ENCODE data around the gene MAIP1.

Gene MAIP1

GRCh38 chr2:199972088-199972626, 16.8 kb downstream of the MAIP1 start:
- Histone ChIP-seq H3K9me3 (ENCODE audit: control insufficient read depth, low read length) (no peaks in the 10 kb centered on the region), H3K36me3 (ENCODE audit: control insufficient read depth, insufficient read depth, low read length) (no peaks in the 10 kb centered on the region), H3K4me1 (ENCODE audit: control insufficient read depth, insufficient read depth, low read length) (no peaks in the 10 kb centered on the region), H3K27me3 (ENCODE audit: control insufficient read depth, insufficient read depth, low read length, poor library complexity, severe bottlenecking) (no peaks in the 10 kb centered on the region), H3K4me3 (ENCODE audit: insufficient read depth, low read depth, low read length) (no peak overlapping the region), H3K27ac (ENCODE audit: insufficient read depth, low read depth, low read length, poor library complexity, severe bottlenecking) (no peak overlapping the region)
- WGBS, 2 experiments: 86 to 93% methylated on average over 5 to 6 of the region's 6 CpGs

GRCh38 chr2:199973703-199974102, 18.3 kb downstream of the MAIP1 start:
- Histone ChIP-seq H3K4me1 (ENCODE audit: control insufficient read depth, insufficient read depth, low read length) (no peaks in the 10 kb centered on the region), H3K27ac (ENCODE audit: insufficient read depth, low read depth, low read length, poor library complexity, severe bottlenecking) (no peak overlapping the region), H3K4me3 (ENCODE audit: insufficient read depth, low read depth, low read length) (no peak overlapping the region), H3K36me3 (ENCODE audit: control insufficient read depth, insufficient read depth, low read length) (no peaks in the 10 kb centered on the region), H3K9me3 (ENCODE audit: control insufficient read depth, low read length) (no peaks in the 10 kb centered on the region), H3K27me3 (ENCODE audit: control insufficient read depth, insufficient read depth, low read length, poor library complexity, severe bottlenecking) (no peaks in the 10 kb centered on the region)
- 31 to 40% methylated on average over 2 of the region's 2 CpGs for WGBS, 2 experiments

GRCh38 chr2:199975273-199975895, 20.0 kb downstream of the MAIP1 start:
- no peaks in the 10 kb centered on the region for H3K36me3 ChIP-seq (ENCODE audit: control insufficient read depth, insufficient read depth, low read length)
- peaks cover 3% of the 10 kb centered on the region for H3K4me1 ChIP-seq (ENCODE audit: control insufficient read depth, insufficient read depth, low read length)
- no peak overlapping the region for H3K27ac ChIP-seq (ENCODE audit: insufficient read depth, low read depth, low read length, poor library complexity, severe bottlenecking)
- WGBS, 2 experiments: 90 to 94% methylated on average over 3 of the region's 3 CpGs
- H3K4me3 ChIP-seq (ENCODE audit: insufficient read depth, low read depth, low read length): no peak overlapping the region
- no peaks in the 10 kb centered on the region for H3K9me3 ChIP-seq (ENCODE audit: control insufficient read depth, low read length)
- no peaks in the 10 kb centered on the region for H3K27me3 ChIP-seq (ENCODE audit: control insufficient read depth, insufficient read depth, low read length, poor library complexity, severe bottlenecking)

- Histone ChIP-seq H3K36me3 (ENCODE audit: control insufficient read depth, insufficient read depth, low read length) (no peaks in the 10 kb centered on the region), H3K9me3 (ENCODE audit: control insufficient read depth, low read length) (no peaks in the 10 kb centered on the region), H3K4me3 (ENCODE audit: insufficient read depth, low read depth, low read length) (no peak overlapping the region), H3K27me3 (ENCODE audit: control insufficient read depth, insufficient read depth, low read length, poor library complexity, severe bottlenecking) (no peaks in the 10 kb centered on the region), H3K27ac (ENCODE audit: insufficient read depth, low read depth, low read length, poor library complexity, severe bottlenecking) (no peak overlapping the region), H3K4me1 (ENCODE audit: control insufficient read depth, insufficient read depth, low read length) (peaks cover 8% of the 10 kb centered on the region)
Measured at GRCh38 chr2:199977984-199978415, 22.6 kb downstream of the MAIP1 start.

GRCh38 chr2:199979398-199979797, 24.0 kb downstream of the MAIP1 start:
- Histone ChIP-seq H3K4me1 (ENCODE audit: control insufficient read depth, insufficient read depth, low read length) (peaks cover 8% of the 10 kb centered on the region), H3K27me3 (ENCODE audit: control insufficient read depth, insufficient read depth, low read length, poor library complexity, severe bottlenecking) (no peaks in the 10 kb centered on the region), H3K4me3 (ENCODE audit: insufficient read depth, low read depth, low read length) (no peak overlapping the region), H3K9me3 (ENCODE audit: control insufficient read depth, low read length) (no peaks in the 10 kb centered on the region), H3K36me3 (ENCODE audit: control insufficient read depth, insufficient read depth, low read length) (no peaks in the 10 kb centered on the region), H3K27ac (ENCODE audit: insufficient read depth, low read depth, low read length, poor library complexity, severe bottlenecking) (no peak overlapping the region)
- 94 to 96% methylated on average over 4 to 5 of the region's 5 CpGs for WGBS, 2 experiments

DNA sequence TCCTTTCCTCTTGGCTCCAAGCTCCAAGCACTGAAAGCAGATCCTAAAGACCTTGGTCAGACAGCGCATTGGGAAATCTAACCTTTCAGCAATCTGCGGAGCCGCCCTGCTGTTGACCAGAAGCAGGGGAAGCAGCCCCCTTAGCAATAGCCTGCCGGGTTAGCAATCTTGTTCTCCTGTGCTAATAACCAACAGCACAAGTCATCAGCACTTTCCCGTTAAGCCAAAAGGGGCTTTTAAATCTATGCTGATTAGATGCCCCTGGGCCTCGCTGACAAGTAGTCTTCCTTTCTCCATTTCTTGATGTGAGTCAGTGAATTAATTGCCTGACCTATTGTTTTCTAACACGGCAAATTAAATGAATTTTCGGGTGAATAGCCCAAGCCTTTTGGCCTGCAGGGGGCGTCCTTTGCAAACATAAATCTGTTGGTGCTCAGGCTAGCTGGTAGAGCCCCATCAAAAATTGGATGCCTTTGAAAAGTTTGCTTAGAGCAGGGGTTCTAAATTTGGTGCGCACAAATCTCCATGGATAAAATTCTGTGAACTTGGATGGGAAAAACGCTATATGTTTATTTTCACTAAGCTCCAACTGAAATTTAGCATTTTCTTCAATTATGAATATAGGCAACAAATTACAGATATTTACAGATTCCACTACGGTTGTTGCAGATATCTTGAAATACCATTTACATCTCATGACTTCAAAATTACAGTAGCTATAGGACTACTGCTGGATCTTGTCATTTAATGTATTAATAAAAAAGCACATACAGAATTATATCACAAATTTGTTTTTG, 24.6 kb downstream of the MAIP1 start:
- Histone ChIP-seq H3K27ac (ENCODE audit: insufficient read depth, low read depth, low read length, poor library complexity, severe bottlenecking) (no peak overlapping the region), H3K4me3 (ENCODE audit: insufficient read depth, low read depth, low read length) (no peak overlapping the region), H3K36me3 (ENCODE audit: control insufficient read depth, insufficient read depth, low read length) (no peaks in the 10 kb centered on the region), H3K4me1 (ENCODE audit: control insufficient read depth, insufficient read depth, low read length) (peaks cover 8% of the 10 kb centered on the region), H3K27me3 (ENCODE audit: control insufficient read depth, insufficient read depth, low read length, poor library complexity, severe bottlenecking) (no peaks in the 10 kb centered on the region), H3K9me3 (ENCODE audit: control insufficient read depth, low read length) (no peaks in the 10 kb centered on the region)
- WGBS, 2 experiments: 16 to 19% methylated on average over 12 of the region's 12 CpGs

DNA sequence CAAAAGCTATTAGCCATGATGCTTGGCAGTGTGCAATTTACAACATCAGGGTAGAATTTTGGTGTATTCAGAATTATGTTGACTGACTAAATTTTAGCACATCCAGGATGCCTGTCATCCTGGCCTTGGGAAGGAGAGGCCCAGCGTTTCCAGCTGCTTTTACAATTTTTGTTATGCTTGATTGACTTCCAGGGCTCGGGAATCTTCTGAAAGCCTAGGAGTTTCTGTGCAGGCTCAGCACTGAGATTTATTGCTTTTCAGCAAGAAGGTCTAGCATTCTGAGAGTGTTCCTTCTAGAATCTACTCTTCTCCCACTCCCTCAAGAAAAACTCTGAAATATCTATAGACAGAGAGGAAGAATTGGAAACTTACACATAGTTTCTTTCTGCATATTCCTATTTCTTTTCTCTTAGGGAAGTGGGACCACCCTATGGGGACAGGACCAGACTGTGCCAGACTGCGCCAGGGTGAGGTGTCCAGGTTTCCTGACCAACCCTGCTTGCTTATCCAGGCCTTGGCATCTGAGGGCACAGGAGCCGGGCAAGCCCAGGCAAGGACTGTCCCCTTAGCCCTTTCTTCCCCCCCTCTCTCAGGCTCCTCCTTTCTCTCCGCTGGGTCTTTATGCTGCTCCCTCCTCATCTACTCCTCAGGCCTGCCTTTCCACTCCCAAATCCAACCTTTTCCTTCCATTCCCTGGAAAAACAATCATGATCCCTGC, 26.9 kb downstream of the MAIP1 start:
- Histone ChIP-seq H3K36me3 (ENCODE audit: control insufficient read depth, insufficient read depth, low read length) (no peaks in the 10 kb centered on the region), H3K4me3 (ENCODE audit: insufficient read depth, low read depth, low read length) (no peak overlapping the region), H3K27me3 (ENCODE audit: control insufficient read depth, insufficient read depth, low read length, poor library complexity, severe bottlenecking) (no peaks in the 10 kb centered on the region), H3K9me3 (ENCODE audit: control insufficient read depth, low read length) (no peaks in the 10 kb centered on the region), H3K4me1 (ENCODE audit: control insufficient read depth, insufficient read depth, low read length) (peaks cover 8% of the 10 kb centered on the region), H3K27ac (ENCODE audit: insufficient read depth, low read depth, low read length, poor library complexity, severe bottlenecking) (no peak overlapping the region)
- WGBS, 2 experiments: 70 to 71% methylated on average over 5 of the region's 5 CpGs

DNA sequence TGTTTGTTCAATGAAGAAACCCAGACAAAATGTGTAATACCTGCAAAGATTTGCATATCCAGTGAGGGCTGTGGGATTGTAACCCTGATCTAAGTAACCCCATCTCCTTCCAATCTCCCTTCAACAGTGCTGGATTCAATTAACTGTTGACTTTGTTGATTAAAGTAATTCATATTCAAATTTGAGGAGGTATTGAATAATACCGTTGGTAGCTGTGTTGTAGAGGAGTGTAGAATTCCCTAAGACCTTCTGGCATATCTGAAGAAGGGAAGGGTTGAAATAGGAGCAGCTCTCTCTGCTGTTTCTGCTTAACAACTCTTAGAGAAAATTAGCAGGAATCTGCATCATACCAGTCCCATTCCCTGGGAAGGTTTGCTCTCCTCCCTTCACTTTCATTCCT, 28.2 kb downstream of the MAIP1 start:
- peaks cover 12% of the 10 kb centered on the region for H3K4me1 ChIP-seq (ENCODE audit: control insufficient read depth, insufficient read depth, low read length)
- H3K27me3 ChIP-seq (ENCODE audit: control insufficient read depth, insufficient read depth, low read length, poor library complexity, severe bottlenecking): no peaks in the 10 kb centered on the region
- no peaks in the 10 kb centered on the region for H3K36me3 ChIP-seq (ENCODE audit: control insufficient read depth, insufficient read depth, low read length)
- 0 to 13% methylated on average over 1 of the region's 1 CpG for WGBS, 2 experiments
- no peaks in the 10 kb centered on the region for H3K9me3 ChIP-seq (ENCODE audit: control insufficient read depth, low read length)
- H3K27ac ChIP-seq (ENCODE audit: insufficient read depth, low read depth, low read length, poor library complexity, severe bottlenecking): no peak overlapping the region
- no peak overlapping the region for H3K4me3 ChIP-seq (ENCODE audit: insufficient read depth, low read depth, low read length)

DNA sequence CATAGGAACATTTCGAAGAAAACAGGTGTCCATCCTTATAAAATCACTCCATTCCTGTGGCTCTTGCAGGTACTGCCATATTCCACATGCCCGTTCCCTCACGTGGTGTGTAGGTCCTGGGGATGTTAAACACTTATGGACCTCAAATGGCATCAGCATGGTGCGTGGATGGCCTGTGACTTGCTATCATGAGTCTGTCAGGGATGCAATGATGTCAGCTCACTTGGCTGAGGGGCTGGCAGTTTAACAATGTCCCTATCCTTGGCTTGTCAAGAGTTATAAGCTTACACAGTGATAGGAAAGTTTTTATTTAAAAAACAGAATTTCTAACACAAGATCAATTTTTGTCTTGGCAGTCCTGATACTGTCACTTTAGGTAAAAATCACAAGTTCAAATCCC, 28.8 kb downstream of the MAIP1 start:
- Histone ChIP-seq H3K27ac (ENCODE audit: insufficient read depth, low read depth, low read length, poor library complexity, severe bottlenecking) (no peak overlapping the region), H3K36me3 (ENCODE audit: control insufficient read depth, insufficient read depth, low read length) (no peaks in the 10 kb centered on the region), H3K4me1 (ENCODE audit: control insufficient read depth, insufficient read depth, low read length) (peaks cover 12% of the 10 kb centered on the region), H3K4me3 (ENCODE audit: insufficient read depth, low read depth, low read length) (no peak overlapping the region), H3K27me3 (ENCODE audit: control insufficient read depth, insufficient read depth, low read length, poor library complexity, severe bottlenecking) (no peaks in the 10 kb centered on the region), H3K9me3 (ENCODE audit: control insufficient read depth, low read length) (no peaks in the 10 kb centered on the region)
- 92 to 94% methylated on average over 4 of the region's 4 CpGs for WGBS, 2 experiments

DNA sequence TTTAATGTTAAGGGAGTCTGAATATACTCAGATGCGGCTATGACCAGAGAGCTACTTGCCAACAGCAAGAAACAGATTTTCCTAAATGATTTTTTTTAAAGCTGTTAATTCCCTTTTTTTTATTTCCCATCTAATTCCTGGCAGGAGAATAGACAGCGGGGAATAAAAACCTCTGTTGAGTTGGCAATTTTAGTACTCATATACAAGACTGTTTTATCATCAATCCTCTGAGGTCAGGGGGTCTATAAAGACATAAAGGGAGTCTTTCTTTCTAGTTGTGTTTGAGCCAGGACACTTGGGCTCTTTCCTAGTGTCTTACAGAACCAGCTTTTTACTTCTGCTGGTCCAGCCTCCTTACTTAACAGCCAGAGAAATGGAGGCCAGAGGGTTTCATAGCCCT, 29.4 kb downstream of the MAIP1 start:
- Histone ChIP-seq H3K27ac (ENCODE audit: insufficient read depth, low read depth, low read length, poor library complexity, severe bottlenecking) (no peak overlapping the region), H3K4me1 (ENCODE audit: control insufficient read depth, insufficient read depth, low read length) (peaks cover 10% of the 10 kb centered on the region), H3K4me3 (ENCODE audit: insufficient read depth, low read depth, low read length) (no peak overlapping the region), H3K36me3 (ENCODE audit: control insufficient read depth, insufficient read depth, low read length) (no peaks in the 10 kb centered on the region), H3K27me3 (ENCODE audit: control insufficient read depth, insufficient read depth, low read length, poor library complexity, severe bottlenecking) (no peaks in the 10 kb centered on the region), H3K9me3 (ENCODE audit: control insufficient read depth, low read length) (no peaks in the 10 kb centered on the region)
- WGBS, 2 experiments: 92 to 100% methylated on average over 1 to 2 of the region's 2 CpGs
